Esophagus muscularis mucosa (tissue), 4 donors: ENCODE measurements around the gene CEBPG. TPM values are rescaled to one million over a fixed set of nuclear protein-coding genes. Genes with fewer than 3 reads are reported as not detected.

Experiments used
- DNase-seq: peaks from one replicate; pipeline ENCODE4 v3.0.0-alpha.2; 2017; ENCODE audit errors: extremely low spot score
- H3K27ac ChIP-seq, 4 donors: fragments of 200-600 bp; sonication (generic); replicated peaks in 1 of 4; 1 replicate in 3 of 4; 2 replicates in 1 of 4; pipeline ENCODE4 v1.5.1; 2016 to 2019; ENCODE audit warnings: mild to moderate bottlenecking in 1 of 4
- H3K27me3 ChIP-seq, 4 donors: fragments of 200-600 bp; sonication (generic); one replicate each; pipeline versions ENCODE4 v1.5.1 to v1.6.0; 2016 to 2019
- H3K36me3 ChIP-seq, 4 donors: fragments of 200-600 bp; sonication (generic); one replicate each; pipeline ENCODE4 v1.5.1; 2016 to 2019
- H3K4me1 ChIP-seq, 4 donors: fragments of 200-600 bp; sonication (generic); one replicate each; pipeline ENCODE4 v1.5.1; 2016 to 2019
- H3K4me3 ChIP-seq, 4 donors: fragments of 200-600 bp; sonication (generic); 1 replicate in 2 of 4; 2 replicates in 2 of 4; pipeline ENCODE4 v1.5.1; 2016 to 2019; ENCODE audit warnings: mild to moderate bottlenecking in 4 of 4, moderate library complexity in 1 of 4
- H3K9me3 ChIP-seq, 4 donors: fragments of 200-600 bp; sonication (generic); 1 replicate in 3 of 4; 2 replicates in 1 of 4; pipeline ENCODE4 v1.5.1; 2016 to 2019
- EP300 ChIP-seq: sonication (generic); formaldehyde crosslinking; IDR thresholded peaks from one replicate; pipeline ENCODE4 v1.6.1; 2017; ENCODE audit warnings: antibody characterized with exemption
- POLR2A ChIP-seq: fragments of 450-650 bp; IDR thresholded peaks from one replicate; pipeline ENCODE4 v1.6.1; 2017; ENCODE audit warnings: antibody characterized with exemption, moderate library complexity, mild to moderate bottlenecking, low read depth
- POLR2AphosphoS5 ChIP-seq, 2 donors: sonication (generic); formaldehyde crosslinking; IDR thresholded peaks; one replicate each; pipeline ENCODE4 v1.6.1; 2017; ENCODE audit warnings: antibody characterized with exemption in 2 of 2
- WGBS: methylation state at CpG from one replicate; pipeline ENCODE4 v1.1.5; 2018; 5-methylcytosine and 5-hydroxymethylcytosine counted together
- intact Hi-C: fragments of 100-400 bp; cut with DNase I; formaldehyde crosslinking; loops from one replicate; pipeline ENCODE4 v1.15.1; 2023
- total RNA-seq, 4 donors: library from RNA; depleted of rRNA; stranded (reverse); fragments of >200 nt; gene quantifications; one replicate each; pipeline versions ENCODE4 v1.1.0 to v1.2.1, GENCODE V29; 2016
- TF ChIP-seq, protein P1 (sequence below), 3 experiments: fragments of 200-600 bp in 2 of 3; fragments of 450-650 bp in 1 of 3; sonication (generic) in 2 of 3; IDR thresholded peaks; one replicate each; pipeline ENCODE4 v1.5.1; 2017 to 2019; ENCODE audit warnings: antibody characterized with exemption in 3 of 3, mild to moderate bottlenecking in 2 of 3, moderate library complexity in 1 of 3

CEBPG gene
- total RNA-seq, 4 donors from 2014 or later = 23.1 to 30.3 (median 28.5) TPM

GRCh38 chr19:33400856-33401682 lies 27.6 kb downstream of the CEBPG start:
- no peak for DNase-seq
- H3K4me3 ChIP-seq = no peak overlapping the region
- intact Hi-C loops = loop anchor here (10.0 kb wide), 1 partner anchor 96 kb away; the partner anchor contains the start of gene CEBPA
- no peaks in the 10 kb centered on the region for H3K27me3 ChIP-seq
- H3K27ac ChIP-seq = no peak overlapping the region
- TF ChIP-seq POLR2A (no peak), EP300 (no peak), POLR2AphosphoS5 (IDR thresholded peaks at IDR 0.05) (no peak)
- TF ChIP-seq, protein P1, sequence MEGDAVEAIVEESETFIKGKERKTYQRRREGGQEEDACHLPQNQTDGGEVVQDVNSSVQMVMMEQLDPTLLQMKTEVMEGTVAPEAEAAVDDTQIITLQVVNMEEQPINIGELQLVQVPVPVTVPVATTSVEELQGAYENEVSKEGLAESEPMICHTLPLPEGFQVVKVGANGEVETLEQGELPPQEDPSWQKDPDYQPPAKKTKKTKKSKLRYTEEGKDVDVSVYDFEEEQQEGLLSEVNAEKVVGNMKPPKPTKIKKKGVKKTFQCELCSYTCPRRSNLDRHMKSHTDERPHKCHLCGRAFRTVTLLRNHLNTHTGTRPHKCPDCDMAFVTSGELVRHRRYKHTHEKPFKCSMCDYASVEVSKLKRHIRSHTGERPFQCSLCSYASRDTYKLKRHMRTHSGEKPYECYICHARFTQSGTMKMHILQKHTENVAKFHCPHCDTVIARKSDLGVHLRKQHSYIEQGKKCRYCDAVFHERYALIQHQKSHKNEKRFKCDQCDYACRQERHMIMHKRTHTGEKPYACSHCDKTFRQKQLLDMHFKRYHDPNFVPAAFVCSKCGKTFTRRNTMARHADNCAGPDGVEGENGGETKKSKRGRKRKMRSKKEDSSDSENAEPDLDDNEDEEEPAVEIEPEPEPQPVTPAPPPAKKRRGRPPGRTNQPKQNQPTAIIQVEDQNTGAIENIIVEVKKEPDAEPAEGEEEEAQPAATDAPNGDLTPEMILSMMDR (IDR thresholded peaks at IDR 0.05) = no peak
- peaks cover 0 to 26% (median 9%) of the 10 kb centered on the region in 4 donors for H3K36me3 ChIP-seq
- peaks cover 17 to 35% (median 30%) of the 10 kb centered on the region in 4 donors for H3K4me1 ChIP-seq
- no peaks in the 10 kb centered on the region for H3K9me3 ChIP-seq
- WGBS = 95% methylated on average over 12 of the region's 24 CpGs

DNA sequence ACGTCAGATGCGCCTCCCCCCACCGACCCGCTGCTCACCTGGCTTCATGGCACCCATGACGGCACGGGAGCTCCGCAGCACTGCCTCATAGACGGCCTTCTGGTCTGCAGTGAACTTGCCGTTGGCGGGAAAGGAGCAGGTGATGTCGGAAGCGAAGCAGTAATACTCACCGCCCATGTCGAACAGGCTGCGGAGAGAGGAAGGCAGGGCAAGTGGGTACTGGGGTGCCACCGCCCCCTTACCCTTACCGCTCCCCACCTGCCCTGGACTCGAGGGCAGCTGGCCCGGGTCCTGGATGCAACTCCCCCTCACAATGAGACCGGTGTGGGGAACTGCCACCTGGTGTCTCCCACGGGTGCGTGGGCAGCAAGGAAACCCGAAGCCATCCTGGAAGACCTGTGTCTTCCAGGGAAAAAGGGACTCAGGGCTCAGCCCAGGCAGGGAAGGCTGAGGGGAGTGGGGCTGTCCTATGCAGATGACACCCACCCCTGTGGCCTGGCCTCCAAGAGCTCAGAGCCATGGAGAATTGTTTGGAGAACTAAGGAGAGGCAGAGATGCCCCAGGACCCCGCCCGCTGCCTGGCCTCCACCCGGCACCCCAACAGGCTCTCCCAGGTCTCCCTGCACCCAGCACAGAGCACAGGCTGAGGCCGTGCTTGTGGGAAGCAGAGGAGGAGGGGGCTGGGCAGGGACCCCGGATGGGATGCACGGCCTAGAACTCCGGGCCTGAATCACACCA lies 28.3 kb downstream of the CEBPG start:
- peaks cover 13 to 35% (median 28%) of the 10 kb centered on the region in 4 donors for H3K4me1 ChIP-seq
- no peak overlapping the region for H3K27ac ChIP-seq
- 96% methylated on average over 20 of the region's 30 CpGs for WGBS
- H3K36me3 ChIP-seq = peaks cover 0 to 26% (median 9%) of the 10 kb centered on the region in 4 donors
- H3K9me3 ChIP-seq = no peaks in the 10 kb centered on the region
- no peaks in the 10 kb centered on the region for H3K27me3 ChIP-seq
- intact Hi-C loops = loop anchor here (10.0 kb wide), 1 partner anchor 97 kb away; the partner anchor contains the start of gene CEBPA
- TF ChIP-seq POLR2AphosphoS5 (IDR thresholded peaks at IDR 0.05) (no peak), POLR2A (no peak), EP300 (no peak)
- TF ChIP-seq, protein P1 (IDR thresholded peaks at IDR 0.05) = no peak
- DNase-seq = no peak
- no peak overlapping the region for H3K4me3 ChIP-seq

DNA sequence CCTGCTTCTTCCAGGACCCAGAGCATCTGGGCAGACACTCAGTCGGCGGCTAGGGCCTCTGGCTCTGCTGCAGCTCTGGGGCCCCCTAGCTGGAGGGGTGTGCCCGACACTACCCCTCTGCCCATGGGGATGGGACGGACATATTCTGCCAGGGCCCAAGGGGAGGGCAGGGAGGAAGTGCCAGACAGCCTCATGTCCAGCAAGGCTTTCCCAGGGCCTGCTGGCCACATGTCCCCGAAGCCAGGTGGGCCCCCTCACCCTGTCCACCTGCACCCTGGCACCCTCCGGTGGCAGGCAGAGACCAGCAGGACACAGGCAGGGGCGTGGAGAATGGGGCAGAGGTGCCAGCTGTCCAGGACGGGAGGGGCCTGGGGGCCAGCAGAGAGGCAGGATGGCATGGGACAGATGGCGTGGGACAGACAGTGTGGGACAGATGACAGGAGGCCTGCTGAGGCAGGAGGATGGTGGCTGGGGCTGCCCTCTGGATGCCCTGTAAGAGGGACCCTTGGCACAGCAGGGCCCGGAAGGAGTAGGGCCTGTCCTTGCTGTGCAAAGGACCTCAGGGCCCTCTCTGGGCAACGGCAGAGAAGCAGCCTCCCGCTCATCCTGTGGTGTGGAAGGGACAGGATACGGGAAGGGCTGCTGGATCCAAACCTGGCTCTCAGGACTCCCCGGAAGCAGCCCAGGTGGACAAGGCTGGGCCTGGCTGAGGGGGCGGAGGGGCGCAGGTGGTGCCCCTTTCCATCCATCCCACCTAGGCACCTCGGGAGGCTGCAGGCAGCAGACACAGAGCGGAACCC lies 29.1 kb downstream of the CEBPG start:
- TF ChIP-seq EP300 (no peak), POLR2A (no peak), POLR2AphosphoS5 (IDR thresholded peaks at IDR 0.05) (no peak)
- TF ChIP-seq, protein P1 (IDR thresholded peaks at IDR 0.05) = no peak
- Histone ChIP-seq H3K9me3 (no peaks in the 10 kb centered on the region), H3K4me1 (peaks cover 5 to 31% (median 20%) of the 10 kb centered on the region in 4 donors), H3K27ac (no peak overlapping the region), H3K27me3 (no peaks in the 10 kb centered on the region), H3K4me3 (no peak overlapping the region), H3K36me3 (peaks cover 0 to 32% (median 9%) of the 10 kb centered on the region in 4 donors)
- intact Hi-C loops = loop anchor here (10.0 kb wide), 1 partner anchor 98 kb away; the partner anchor contains the start of gene CEBPA
- 90% methylated on average over 10 of the region's 18 CpGs for WGBS
- no peak for DNase-seq

GRCh38 chr19:33403221-33403972 lies 29.9 kb downstream of the CEBPG start:
- H3K4me1 ChIP-seq = peaks cover 4 to 27% (median 16%) of the 10 kb centered on the region in 4 donors
- intact Hi-C loops = loop anchor here (10.0 kb wide), 1 partner anchor 99 kb away; the partner anchor contains the start of gene CEBPA
- peaks cover 0 to 35% (median 9%) of the 10 kb centered on the region in 4 donors for H3K36me3 ChIP-seq
- WGBS = 88% methylated on average over 15 of the region's 18 CpGs
- H3K4me3 ChIP-seq = no peak overlapping the region
- no peaks in the 10 kb centered on the region for H3K27me3 ChIP-seq
- H3K27ac ChIP-seq = no peak overlapping the region
- no peaks in the 10 kb centered on the region for H3K9me3 ChIP-seq
- DNase-seq = no peak
- TF ChIP-seq, protein P1 (IDR thresholded peaks at IDR 0.05) = no peak
- TF ChIP-seq POLR2A = no peak
- no peak for TF ChIP-seq POLR2AphosphoS5 (IDR thresholded peaks at IDR 0.05)
- TF ChIP-seq EP300 = no peak
